ENCODE measurements around the gene DNAH14.
"Not testable (repeated sequence)": the region's sequence is repeated elsewhere in the genome, so short reads cannot be mapped to it uniquely, and the experiment has no call there.

Gene DNAH14

DNA sequence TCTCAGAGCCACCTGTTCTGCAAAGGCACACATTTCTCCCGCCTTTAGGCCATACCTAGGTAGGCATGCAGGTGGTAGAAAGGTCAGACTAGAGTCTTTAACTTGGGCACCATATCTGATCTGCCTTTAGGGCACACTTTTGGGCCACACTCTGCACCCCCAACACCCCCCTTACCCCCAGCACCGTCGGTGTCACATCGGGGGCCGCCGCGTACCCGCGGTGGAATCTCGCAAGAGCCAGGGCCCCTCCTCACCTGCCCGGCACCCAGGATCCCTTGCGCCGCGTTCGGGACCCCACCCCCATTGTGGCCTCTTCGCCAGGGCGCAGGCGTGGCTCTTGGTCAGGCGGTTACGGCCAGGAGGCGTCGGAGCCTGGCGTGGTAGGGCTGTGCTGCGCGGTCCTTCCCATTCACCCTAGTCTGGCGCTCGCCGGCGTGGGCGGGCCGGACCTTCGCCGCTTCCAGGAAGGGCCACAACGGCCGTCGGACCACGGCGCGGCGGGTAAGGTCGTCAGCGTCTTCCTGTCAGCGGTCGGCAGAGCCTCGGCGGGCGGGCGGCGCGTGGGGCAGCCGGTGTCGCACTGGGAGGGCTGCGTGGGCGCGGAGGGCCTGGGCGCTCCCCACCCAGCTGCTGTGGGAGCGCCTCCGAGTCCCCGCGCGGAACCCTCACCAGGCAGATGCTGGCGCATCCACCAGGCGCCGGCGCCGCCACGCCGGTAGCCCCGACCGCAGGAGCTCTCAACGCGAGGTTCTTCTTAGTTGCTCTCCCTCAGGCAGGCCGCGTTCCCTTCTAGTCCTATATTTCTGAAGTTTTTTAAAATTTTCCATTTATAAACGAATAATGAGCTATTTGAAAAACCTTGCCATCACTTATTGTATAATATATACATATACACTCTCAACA, at the start of gene DNAH14:
Gene DNAH14, plus strand, starts transcription at position 341 of the 903 bp plus-strand sequence. CDS start 23,028 bp downstream, outside the sequence.
- peak; percentile 16 for DNase-seq

DNA sequence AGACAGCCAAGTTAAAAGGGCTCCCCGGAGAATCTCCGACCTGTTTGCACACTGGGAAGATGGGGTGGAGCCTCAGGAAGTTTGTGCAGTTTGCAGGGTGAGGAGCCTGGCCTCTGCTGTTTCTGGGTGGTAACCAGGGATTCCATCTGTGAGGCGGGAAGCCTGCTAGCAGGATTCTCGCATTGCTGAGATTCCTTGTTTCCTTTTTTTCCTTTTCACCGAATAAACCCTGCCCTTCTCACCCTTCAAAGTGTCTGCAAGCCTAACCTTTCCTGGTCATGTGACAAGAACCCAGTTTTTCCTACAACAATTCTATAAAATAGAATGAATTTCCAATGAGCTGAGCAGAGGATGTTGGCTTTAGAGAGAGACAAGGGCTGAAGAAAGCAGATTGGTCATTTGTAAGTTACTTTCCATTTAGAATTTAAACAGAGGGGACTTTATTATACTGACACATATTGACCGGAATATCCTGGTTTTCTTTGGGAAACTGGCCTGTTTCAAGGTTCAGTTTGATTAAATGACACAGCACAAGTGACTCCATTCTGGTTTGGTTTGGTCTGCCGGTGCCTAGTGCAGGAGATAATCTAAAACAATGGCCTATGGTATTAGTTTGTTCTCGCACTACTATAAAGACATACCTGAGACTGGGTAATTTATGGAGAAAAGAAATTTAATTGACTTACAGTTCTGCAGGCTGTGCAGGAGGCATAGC, 48.7 kb upstream of the DNAH14 start:
- DNase-seq: no peak

DNA sequence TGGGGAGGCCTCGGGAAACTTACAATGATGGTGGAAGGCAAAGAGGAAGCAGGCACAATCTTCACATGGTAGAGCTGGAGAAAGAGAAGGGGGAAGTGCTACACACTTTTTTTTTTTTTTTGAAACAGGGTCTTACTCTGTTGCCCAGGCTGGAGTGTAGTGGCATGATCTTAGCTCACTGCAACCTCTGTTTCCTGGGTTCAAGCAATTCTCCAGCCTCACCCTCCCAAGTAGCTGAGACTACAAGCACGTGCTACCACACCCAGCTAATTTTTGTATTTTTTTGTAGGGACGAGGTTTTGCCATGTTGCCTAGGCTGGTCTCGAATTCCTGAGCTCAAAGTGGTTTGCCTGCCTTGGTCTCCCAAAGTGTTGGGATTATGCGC, 48.2 kb upstream of the DNAH14 start:
- DNase-seq: not testable (repeated sequence)

DNA sequence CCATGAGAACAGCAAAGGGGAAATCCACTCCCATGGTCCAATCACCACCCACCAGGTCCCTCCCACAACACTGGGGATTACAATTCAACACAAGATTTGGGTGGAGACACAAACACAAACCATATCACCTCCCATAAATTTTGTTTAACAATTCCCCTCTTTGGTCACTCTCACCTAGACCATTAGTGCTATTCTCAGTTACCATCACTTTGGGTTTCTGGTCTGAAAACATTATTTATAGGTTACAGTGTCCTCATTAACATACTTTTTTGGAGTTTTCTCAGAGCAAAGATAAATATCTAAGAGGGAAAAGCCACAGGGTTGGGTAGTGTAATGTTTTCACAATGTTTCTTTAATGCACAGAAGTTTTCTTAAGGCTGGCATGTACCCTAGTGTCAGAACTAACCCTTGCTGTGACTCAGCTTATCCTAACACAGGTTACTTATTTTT, 47.7 kb upstream of the DNAH14 start:
- DNase-seq: no peak

DNA sequence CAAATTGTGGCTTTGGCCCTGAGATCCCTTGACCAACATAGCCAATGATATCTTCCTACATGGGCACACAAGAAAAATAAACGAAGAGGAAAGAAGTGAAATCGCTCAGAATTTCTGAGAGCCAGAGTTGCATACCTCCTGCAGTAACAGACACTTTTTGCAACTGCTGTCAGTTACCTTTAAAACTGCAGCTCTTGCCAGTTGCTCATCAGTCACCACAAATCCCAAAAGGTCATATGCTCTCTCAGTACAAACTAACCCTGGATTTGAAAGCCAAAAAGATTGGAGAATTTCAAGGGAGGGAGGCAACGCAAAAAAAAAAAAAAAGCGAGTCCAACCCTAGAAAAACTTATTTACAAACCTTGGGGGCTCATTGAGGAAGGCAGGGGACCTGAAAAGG, 47.2 kb upstream of the DNAH14 start:
- DNase-seq: no peak

DNA sequence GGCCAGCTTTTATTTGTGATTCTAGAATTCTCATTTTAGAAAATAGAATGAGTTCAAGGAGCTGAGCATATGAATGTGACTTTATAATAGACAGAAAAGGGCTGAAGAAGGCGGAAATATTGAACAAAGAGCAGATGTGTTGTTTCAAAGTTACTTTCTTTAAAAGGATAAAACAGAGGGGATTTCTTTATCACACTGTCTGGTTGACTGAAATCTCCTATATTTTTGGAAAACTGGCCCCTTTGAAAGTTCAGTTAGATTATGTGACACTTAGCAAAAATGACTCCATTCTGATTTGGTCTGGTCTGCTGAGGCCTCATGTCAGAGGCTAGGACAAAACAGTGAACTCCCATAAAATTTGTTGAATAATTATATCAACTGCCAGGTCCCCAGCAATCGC, 46.4 kb upstream of the DNAH14 start:
- no peak for DNase-seq

DNA sequence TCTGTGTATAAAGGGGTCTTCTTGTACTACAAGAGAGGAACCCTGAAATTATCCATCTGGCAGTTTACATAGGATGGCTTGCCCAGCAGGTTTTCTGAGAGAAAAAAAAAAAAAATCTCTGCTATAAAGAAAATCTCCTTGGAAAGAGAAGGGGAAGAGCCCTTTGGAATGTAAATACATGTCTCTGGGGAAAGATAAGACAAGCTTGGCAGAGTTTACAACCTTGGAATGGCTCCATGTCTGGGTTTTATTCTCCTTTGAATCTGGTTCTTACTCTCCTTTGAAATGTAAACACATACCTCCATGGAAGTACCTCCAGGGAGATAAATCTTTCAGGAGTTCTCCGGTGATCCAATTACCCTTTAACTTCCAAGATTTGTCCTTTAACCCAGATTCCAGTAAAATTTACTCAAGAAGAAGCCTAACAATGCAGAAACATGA, 45.1 kb upstream of the DNAH14 start:
- no peak for DNase-seq

DNA sequence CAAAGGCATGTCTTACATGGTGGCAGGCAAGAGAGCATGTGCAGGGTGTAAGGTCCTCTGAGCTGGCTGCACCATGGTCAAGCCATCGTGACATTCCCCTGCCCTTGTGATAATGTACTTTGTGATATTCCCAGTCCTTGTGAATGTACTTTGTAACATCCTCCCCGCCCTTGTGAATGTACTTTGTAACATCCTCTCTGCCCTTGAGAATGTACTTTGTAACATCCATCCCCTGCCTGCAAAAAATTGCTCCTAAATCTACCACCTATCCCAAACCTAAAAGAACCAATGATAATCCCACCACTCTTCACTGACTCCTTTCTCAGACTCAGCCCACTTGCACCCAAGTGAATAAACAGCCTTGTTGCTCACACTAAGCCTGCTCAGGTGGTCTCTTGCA, 44.1 kb upstream of the DNAH14 start:
- DNase-seq: not testable (repeated sequence)

DNA sequence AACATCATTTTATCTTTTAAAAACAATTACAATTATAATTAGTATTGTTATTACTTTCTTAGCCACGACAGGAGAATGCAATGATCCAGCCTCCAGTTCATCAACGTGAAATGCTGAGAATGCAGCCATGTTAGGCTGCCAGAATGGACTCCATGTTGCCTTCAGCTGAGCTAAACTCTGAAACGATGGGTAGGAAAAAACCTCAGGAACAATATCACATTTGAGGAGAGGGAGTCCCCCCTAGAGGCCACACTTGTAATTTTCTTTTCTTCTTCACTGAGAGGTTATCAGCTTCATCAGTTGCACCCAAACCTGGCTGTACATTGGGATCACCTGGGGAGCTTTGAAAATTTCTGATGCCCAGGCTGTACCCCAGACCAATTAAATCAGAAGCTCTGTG, 34.6 kb upstream of the DNAH14 start:
- no peak for DNase-seq

DNA sequence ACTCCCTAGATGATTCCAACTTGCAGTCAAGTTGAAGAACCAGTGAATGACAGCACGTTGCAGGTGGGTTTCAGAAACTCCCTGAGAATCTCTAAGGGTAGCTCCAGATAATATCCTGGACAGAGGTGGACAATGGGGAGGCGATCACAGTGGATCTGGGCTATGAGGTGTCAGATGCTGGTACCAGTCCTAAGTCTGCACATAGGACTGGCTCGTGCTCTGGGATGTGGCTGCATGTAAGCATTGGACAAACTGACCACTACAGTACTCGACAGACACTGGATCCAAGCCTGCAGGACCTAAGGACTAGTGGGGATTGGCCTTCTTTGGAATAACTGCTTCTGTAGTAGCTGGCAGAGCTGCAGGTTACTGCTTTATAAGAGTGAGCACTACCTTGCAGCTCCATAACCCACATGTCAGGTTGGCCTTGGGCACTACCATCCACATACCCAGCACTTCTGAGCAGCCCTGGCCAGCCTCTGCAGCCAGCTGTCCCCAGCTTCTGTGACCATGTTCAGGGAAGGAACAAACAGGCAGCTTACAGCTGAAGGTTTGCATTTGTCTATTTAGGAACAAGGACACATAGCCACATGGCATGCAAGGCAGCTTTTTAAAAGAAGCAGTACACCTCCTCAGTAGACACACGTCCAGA, 33.2 kb upstream of the DNAH14 start:
- DNase-seq: no peak

DNA sequence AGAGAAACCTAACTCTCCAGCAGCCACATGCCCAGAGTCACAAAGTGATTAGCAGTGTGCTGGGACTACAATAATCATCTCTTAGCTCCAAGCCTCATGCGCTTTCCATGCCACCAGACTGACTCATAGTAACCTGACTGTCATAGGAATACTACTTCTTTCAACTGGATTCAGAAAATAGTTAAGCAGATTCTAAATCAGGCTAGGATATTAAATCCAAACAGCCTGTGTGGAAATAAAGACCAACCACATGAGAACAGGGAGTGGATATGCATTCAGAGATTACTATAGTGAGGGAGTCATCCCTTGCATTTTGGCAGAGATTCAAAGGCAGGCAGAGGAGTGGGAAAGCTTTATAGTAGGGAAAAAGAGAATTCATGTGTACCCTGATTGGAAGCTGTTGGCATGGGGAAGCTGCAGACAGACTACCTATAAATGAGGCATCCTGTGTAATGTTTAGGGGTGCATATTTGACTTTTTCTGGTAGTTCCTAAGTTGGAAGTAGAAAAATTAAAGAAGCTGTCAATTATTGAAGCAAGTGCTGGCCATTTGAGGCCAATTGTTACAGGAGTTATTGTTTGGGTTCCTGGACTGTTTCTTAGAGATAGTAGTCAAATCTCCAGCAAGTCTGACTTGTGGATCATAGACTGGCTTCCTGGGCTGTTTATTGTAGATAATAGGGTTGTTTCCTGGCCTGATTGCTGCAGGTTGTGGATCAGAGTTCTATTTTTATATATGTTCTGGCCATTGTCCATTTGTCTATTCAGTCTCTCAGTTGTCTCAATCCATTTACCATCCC, 31.7 kb upstream of the DNAH14 start:
- no peak for DNase-seq

DNA sequence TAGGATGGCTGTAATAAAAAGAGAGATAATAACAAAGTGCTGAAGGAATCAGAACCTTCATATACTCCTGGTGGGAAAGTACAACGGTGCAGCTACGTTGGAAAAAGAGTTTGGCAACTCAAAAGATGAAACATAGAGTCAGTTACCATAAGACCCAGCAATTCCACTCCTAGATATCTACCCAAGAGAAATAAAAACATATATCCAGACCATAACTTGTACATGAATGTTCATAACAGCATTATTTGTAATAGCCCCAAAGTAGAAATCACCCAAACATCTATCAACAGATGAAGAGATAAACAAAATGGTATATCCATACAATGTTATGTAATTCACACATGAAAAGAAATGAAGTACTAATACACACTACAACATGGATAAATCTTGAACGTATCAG, 30.5 kb upstream of the DNAH14 start:
- DNase-seq: no peak

DNA sequence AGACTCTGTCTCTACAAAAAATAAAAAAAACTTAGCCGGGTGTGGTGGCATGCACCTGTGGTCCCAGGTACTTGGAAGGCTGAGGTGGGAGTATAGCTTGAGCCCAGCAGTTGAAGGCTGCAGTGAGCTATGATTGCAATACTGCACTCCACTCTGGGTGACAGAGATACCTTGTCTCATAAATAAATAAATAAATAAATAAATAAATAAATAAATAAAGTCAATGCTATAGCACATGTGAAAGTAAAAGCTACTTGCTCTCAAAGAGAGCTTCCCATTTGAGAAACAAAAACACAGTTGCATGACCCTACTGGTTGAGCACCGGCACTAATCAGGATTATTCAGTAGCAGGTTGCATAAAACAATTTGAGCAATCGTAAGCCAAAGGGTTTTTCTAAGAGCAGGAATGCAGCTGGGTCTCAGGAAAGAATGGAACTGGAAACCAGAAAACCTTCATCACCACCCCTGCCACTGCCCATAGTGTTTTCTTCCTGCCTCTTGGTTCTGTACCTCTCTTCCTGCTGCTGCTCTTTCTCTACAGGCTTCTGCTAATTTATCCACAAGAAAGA, 29.3 kb upstream of the DNAH14 start:
- no peak for DNase-seq

DNA sequence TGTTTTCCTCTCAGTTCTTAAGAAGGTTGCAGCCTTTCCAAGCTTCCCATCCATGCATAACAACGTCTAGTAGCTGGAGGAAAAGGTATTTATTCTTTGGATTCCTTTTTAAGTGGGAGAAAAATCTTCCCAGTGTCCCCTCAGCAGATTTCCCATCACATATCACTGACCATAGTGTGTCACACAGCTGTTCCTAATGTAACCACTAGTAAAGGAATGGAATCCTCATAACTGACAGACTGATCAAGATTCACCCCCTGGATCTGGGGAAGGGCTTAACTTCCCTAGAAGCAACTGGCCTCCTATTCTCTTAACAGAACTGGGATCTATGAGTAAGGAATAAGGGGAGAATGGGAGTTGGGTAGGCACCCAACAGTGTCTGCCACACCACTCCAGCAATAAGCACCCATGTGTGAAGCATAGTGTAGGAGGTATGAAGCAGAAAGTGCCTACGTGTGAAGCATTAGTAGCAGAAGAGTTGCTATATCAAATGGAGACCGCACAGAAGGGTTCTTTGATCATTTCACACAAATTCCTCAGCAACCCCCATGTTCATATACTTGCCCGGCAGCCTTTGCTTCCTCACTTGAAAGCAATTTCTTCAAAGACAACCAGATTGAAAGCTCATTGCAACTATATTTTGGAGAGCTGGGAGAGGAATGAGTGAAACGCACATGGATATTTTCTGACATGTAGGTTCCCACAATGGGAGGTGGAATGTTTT, 28.2 kb upstream of the DNAH14 start:
- DNase-seq: no peak

DNA sequence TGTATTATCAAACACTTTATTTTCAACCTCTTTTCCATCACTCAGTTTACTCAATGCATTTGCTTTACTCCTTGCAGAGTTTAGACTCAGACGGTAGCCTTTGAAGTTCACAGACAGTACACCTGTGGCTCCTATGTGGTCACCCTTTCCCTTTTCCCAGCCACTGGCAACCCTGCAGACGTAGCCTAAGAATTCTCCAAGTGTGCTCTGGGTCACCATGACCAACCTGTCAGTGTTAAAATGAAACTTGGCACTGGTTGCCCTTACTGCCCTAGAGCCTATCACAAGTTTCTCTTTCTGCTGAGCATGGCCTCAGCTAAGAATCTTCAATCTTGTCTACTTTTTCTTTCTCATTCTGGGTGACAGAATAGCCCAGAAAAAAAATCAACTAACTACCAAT, 25.5 kb upstream of the DNAH14 start:
- no peak for DNase-seq

DNA sequence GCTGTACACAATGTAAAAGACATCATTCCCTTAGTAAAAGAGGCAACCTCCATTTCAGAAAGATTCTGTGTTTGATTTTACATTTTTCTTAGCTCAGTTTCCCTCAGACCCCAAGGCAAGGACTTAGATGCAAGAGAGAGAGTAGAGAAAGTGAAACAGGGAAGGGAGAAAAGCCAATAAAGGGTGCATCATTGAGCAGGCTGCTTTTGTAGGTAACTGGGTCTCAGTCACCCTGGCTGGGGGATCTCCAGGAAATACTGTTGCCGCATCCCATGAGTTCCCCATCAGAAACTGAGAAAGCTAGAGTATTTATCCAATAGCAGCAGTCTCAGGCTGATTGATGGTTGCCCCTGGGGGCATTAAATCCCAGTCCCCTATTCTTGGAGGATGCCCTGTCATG, 23.1 kb upstream of the DNAH14 start:
- DNase-seq: no peak

DNA sequence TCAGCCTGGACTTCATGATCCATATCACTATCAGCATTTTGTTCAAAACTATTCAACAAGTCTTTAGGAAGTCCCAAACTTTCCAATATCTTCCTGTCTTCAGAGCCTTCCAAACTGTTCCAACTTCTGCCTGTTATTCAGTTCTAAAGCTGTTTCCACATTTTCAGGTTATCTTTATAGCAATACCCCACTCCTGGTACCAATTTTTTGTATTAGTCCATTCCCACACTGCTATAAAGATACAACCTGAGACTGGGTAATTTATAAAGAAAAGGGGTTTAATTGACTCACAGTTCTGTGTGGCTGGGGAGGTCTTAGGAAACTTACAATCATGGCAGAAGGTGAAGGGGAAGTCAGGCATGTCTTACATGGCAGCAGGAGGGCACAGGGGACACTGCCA, 18.3 kb upstream of the DNAH14 start:
- DNase-seq: no peak

DNA sequence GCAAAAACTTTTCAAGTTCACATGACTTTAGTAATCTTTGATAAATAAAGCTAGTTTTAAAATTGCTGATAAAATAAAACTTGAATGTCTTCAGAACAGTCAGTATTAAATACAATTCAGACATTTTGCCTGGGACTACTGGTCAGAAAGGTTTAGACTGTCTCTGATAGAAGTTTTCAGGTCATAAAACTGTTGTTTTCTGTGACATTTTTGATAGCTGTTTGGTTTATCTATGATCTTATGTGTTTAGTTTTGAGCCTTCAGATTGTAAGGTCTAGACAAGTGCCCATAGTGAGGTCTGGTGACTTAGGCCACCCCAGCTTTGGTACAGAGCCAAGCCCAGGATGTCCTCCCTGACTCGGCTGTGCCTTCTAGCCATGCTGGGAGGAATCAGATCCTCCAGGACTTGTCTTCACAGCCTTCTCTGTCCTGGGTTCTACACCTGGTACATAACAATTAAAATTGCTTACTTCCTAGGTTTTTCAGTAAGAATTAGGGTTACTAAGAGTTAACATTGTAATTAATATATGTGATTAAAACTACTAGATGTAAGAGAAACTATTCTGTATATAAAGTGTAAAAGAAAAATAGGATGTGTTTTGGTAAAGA, 15.1 kb upstream of the DNAH14 start:
- DNase-seq: no peak

DNA sequence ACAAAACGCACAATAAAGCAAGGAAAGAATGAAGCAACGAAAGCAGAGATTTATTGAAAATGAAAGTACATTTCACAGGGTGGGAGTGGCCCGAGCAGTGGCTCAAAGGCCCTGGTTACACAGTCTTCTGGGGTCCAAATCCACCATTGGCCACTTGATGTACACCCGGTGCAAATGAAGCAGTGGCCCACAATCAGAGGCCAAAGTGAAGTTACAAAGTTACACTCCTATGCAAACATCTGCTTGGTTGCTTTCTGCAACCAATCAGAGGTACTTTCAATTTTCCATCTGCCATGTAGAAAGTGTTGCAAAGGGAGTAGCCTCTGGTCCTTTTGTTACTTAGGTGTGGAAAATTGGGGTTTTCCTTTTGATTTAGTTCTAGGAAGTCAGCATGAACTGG, 10.0 kb upstream of the DNAH14 start:
- DNase-seq: no peak

DNA sequence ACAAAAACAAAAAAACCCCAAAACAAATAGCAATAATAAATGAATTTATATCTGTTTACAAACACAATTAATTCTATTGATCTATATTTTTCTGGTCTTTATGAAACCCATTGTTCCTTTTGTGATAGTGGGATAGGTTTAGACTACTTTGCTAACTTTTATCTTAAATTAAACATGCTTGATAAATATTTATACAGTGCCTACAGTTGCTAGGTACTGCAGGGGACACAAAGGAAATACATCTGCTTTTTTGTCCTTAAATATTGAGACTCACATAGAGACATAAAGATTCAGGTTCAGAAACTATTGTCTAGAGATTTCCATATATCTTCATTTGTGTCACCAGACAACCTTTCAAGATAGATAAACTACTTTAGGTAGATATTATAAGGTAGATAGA, 8.5 kb upstream of the DNAH14 start:
- DNase-seq: no peak

DNA sequence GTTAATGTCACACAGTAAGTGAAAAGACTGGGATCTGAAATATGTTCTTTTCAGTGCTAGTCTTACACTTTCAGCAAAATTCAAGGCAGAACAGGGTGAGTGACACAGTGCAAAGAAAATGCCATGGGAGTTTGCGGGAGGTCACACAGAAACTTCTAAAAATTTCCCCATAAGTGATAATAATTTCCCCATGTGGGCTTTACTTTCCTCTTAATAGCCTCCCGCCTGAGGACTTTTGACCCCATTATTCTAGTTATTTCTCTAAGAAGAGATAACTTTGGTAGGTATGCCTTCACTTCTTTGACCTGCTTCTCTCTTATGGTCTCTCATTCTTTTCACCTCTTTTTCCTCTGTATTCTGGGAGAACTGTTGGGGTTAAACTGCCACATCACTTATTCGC, 8.1 kb upstream of the DNAH14 start:
- no peak for DNase-seq
